Lower lobe of right lung (tissue), 2 donors: ENCODE results near the gene GMPPB. TPM values are rescaled to one million over a fixed set of nuclear protein-coding genes. Genes with fewer than 3 reads are reported as not detected.

Experiments
- ATAC-seq, 2 donors: fragments of 200-7000 bp; cut with Tn5 transposase; one replicate each; pipeline ENCODE4 v1.9.1; 2020 to 2022; ENCODE audit warnings: mild to moderate bottlenecking in 2 of 2, moderate library complexity in 2 of 2
- DNase-seq: peaks from one replicate; pipeline ENCODE4 v3.0.0-alpha.2; 2020
- H3K27ac ChIP-seq: fragments of 200-600 bp; one replicate; pipeline ENCODE4 v1.8.0; 2022
- H3K27me3 ChIP-seq: fragments of 200-600 bp; one replicate; pipeline ENCODE4 v1.8.0; 2022; ENCODE audit warnings: low read depth
- H3K36me3 ChIP-seq: fragments of 200-600 bp; one replicate; pipeline ENCODE4 v1.8.0; 2022; ENCODE audit warnings: mild to moderate bottlenecking
- H3K4me1 ChIP-seq: fragments of 200-600 bp; one replicate; pipeline ENCODE4 v1.8.0; 2022
- H3K4me3 ChIP-seq: fragments of 200-600 bp; one replicate; pipeline ENCODE4 v1.8.0; 2022; ENCODE audit warnings: mild to moderate bottlenecking
- H3K9me3 ChIP-seq: fragments of 200-600 bp; one replicate; pipeline ENCODE4 v1.8.0; 2022
- CTCF ChIP-seq: fragments of 200-600 bp; IDR thresholded peaks from one replicate; pipeline ENCODE4 v1.8.0; 2022; ENCODE audit warnings: antibody characterized with exemption, mild to moderate bottlenecking
- intact Hi-C: fragments of 100-400 bp; cut with DNase I; formaldehyde crosslinking; loops from one replicate; pipeline ENCODE4 v1.11.0; 2022
- total RNA-seq: library from RNA; stranded (reverse); fragmentation: NEBNext Ultra II Directional; extraction: Animal tissue kit (Norgen Biotek cat#: 25700); gene quantifications from one replicate; pipeline ENCODE4 v1.2.1, GENCODE V29; 2021
- donor health status: DM: no; HTN: yes; CAD: no; lungs with severe emphysema.

Gene GMPPB
- total RNA-seq, 1 donor from 2014 or later: 27.3 TPM

GRCh38 chr3:49763981-49764380 is 40.2 kb upstream of the GMPPB start:
- Histone ChIP-seq H3K27ac (no peak overlapping the region), H3K27me3 (no peaks in the 10 kb centered on the region), H3K4me3 (no peak overlapping the region), H3K9me3 (no peaks in the 10 kb centered on the region), H3K36me3 (peaks cover 8% of the 10 kb centered on the region), H3K4me1 (no peaks in the 10 kb centered on the region)
- no peak for TF ChIP-seq CTCF
- intact Hi-C loops: no loop called here
- ATAC-seq: no peak
- DNase-seq: no peak

GRCh38 chr3:49761661-49762060 is 37.9 kb upstream of the GMPPB start:
- Histone ChIP-seq H3K4me1 (peaks cover 9% of the 10 kb centered on the region), H3K27me3 (no peaks in the 10 kb centered on the region), H3K4me3 (no peak overlapping the region), H3K36me3 (peaks cover 8% of the 10 kb centered on the region), H3K27ac (no peak overlapping the region), H3K9me3 (no peaks in the 10 kb centered on the region)
- intact Hi-C loops: no loop called here
- no peak for ATAC-seq
- TF ChIP-seq CTCF: no peak
- no peak for DNase-seq

- peaks cover 5% of the 10 kb centered on the region for H3K36me3 ChIP-seq
- no peaks in the 10 kb centered on the region for H3K9me3 ChIP-seq
- DNase-seq (no peak), ATAC-seq (no peak)
- no peak overlapping the region for H3K27ac ChIP-seq
- peaks cover 14% of the 10 kb centered on the region for H3K4me1 ChIP-seq
- intact Hi-C loops: no loop called here
- H3K27me3 ChIP-seq: no peaks in the 10 kb centered on the region
- no peak for TF ChIP-seq CTCF
- no peak overlapping the region for H3K4me3 ChIP-seq
Measured at GRCh38 chr3:49759226-49759625, 35.5 kb upstream of the GMPPB start.

GRCh38 chr3:49757197-49757596 is 33.4 kb upstream of the GMPPB start:
- intact Hi-C loops: no loop called here
- ATAC-seq (no peak), DNase-seq (no peak)

GRCh38 chr3:49756036-49756435 is 32.3 kb upstream of the GMPPB start:
- Histone ChIP-seq H3K27me3 (no peaks in the 10 kb centered on the region), H3K4me1 (peaks cover 19% of the 10 kb centered on the region), H3K36me3 (no peaks in the 10 kb centered on the region), H3K4me3 (no peak overlapping the region), H3K9me3 (no peaks in the 10 kb centered on the region), H3K27ac (no peak overlapping the region)
- intact Hi-C loops: no loop called here
- DNase-seq: no peak
- TF ChIP-seq CTCF: no peak
- no peak for ATAC-seq

More at GRCh38 chr3:49757197-49757596, 33.4 kb upstream of the GMPPB start:
- Histone ChIP-seq H3K9me3 (no peaks in the 10 kb centered on the region), H3K4me3 (no peak overlapping the region), H3K4me1 (peaks cover 19% of the 10 kb centered on the region), H3K27ac (no peak overlapping the region), H3K27me3 (no peaks in the 10 kb centered on the region), H3K36me3 (no peaks in the 10 kb centered on the region)
- TF ChIP-seq CTCF: no peak

GRCh38 chr3:49754536-49754935 is 30.8 kb upstream of the GMPPB start:
- Histone ChIP-seq H3K4me3 (no peak overlapping the region), H3K27ac (no peak overlapping the region), H3K9me3 (no peaks in the 10 kb centered on the region), H3K36me3 (peaks cover 7% of the 10 kb centered on the region), H3K27me3 (no peaks in the 10 kb centered on the region), H3K4me1 (peaks cover 25% of the 10 kb centered on the region)
- no peak for ATAC-seq
- DNase-seq: no peak
- intact Hi-C loops: no loop called here
- TF ChIP-seq CTCF: no peak
